SK-N-SH (cell line): ENCODE measurements around the gene GPR15. TPM values are rescaled to one million over a fixed set of nuclear protein-coding genes. Genes with fewer than 3 reads are reported as not detected.

Experiments used
- CTCF ChIA-PET: fragments of 300-600, 350-600 bp; formaldehyde crosslinking; extraction: SDS; loops from one replicate; lab custom pipeline; 2021; lab: Yijun Ruan, JAX
- POLR2A ChIA-PET: fragments of 350-600 bp; sonication (Branson Sonifier 250); formaldehyde crosslinking; extraction: SDS; loops from one replicate; lab custom pipeline; 2020; ENCODE audit warnings: antibody characterized with exemption, inconsistent platforms; lab: Yijun Ruan, JAX
- DNase-seq: peaks from one replicate; pipeline ENCODE4 v3.0.0; 2012
- H2AFZ ChIP-seq: fragments of 200-600 bp; sonication (generic); 2 replicates; pipeline ENCODE4 v1.8.1; 2016; ENCODE audit warnings: antibody characterized with exemption, mild to moderate bottlenecking, low read depth
- H3F3A ChIP-seq: fragments of 200-600 bp; sonication (generic); replicated peaks from 2 replicates; pipeline ENCODE3; 2016; ENCODE audit warnings: antibody characterized with exemption, mild to moderate bottlenecking; ENCODE audit not compliant: insufficient read depth
- H3K27ac ChIP-seq, 2 experiments: fragments of 200-500 bp in 1 of 2; fragments of 200-600 bp in 1 of 2; sonication (Bioruptor generic) in 1 of 2; sonication (generic), shearing (Covaris generic) in 1 of 2; 2 replicates each; pipeline versions ENCODE4 v1.5.1 to v1.6.1; 2014 to 2016; ENCODE audit warnings: low read depth in 2 of 2, inconsistent platforms in 1 of 2, low read length in 1 of 2, mild to moderate bottlenecking in 1 of 2, mixed read lengths in 1 of 2
- H3K27me3 ChIP-seq: fragments of 200-600 bp; sonication (generic), shearing (Covaris generic); 2 replicates; pipeline ENCODE4 v1.6.1; 2016; ENCODE audit warnings: mixed run types; ENCODE audit not compliant: insufficient read depth
- H3K36me3 ChIP-seq, 2 experiments: fragments of 200-500 bp in 1 of 2; fragments of 200-600 bp in 1 of 2; sonication (Bioruptor generic) in 1 of 2; sonication (generic) in 1 of 2; replicated peaks in 1 of 2; 2 replicates each; pipeline versions ENCODE3 to v1.5.1; 2014 to 2016; ENCODE audit warnings: low read length in 1 of 2, mild to moderate bottlenecking in 1 of 2; ENCODE audit not compliant: insufficient read depth in 2 of 2, control insufficient read depth in 1 of 2
- H3K4me1 ChIP-seq, 2 experiments: fragments of 200-500 bp in 1 of 2; fragments of 200-600 bp in 1 of 2; sonication (Bioruptor generic) in 1 of 2; sonication (generic), shearing (Covaris generic) in 1 of 2; 2 replicates each; pipeline versions ENCODE4 v1.5.1 to v1.6.1; 2014 to 2016; ENCODE audit warnings: low read depth in 1 of 2, low read length in 1 of 2, mixed run types in 1 of 2; ENCODE audit not compliant: insufficient read depth in 2 of 2, control insufficient read depth in 1 of 2
- H3K4me2 ChIP-seq: fragments of 200-600 bp; sonication (generic), shearing (Covaris generic); 2 replicates; pipeline ENCODE4 v1.6.1; 2017; ENCODE audit warnings: mixed run types
- H3K4me3 ChIP-seq, 2 experiments: fragments of 200-500 bp in 1 of 2; fragments of 200-600 bp in 1 of 2; sonication (Bioruptor generic) in 1 of 2; sonication (generic), shearing (Covaris generic) in 1 of 2; 2 replicates each; pipeline versions ENCODE4 v1.5.1 to v1.8.1; 2014 to 2016; ENCODE audit warnings: low read depth in 2 of 2, inconsistent platforms in 1 of 2, low read length in 1 of 2, mild to moderate bottlenecking in 1 of 2, mixed read lengths in 1 of 2, moderate library complexity in 1 of 2
- H3K79me2 ChIP-seq: fragments of 200-600 bp; sonication (generic); 2 replicates; pipeline ENCODE4 v1.8.1; 2017; ENCODE audit warnings: mild to moderate bottlenecking; ENCODE audit not compliant: insufficient read depth
- H3K9ac ChIP-seq: fragments of 200-600 bp; sonication (generic); 2 replicates; pipeline ENCODE4 v1.6.1; 2017; ENCODE audit warnings: mixed run types
- H3K9me2 ChIP-seq: fragments of 200-600 bp; sonication (generic); 2 replicates; pipeline ENCODE4 v1.6.1; 2017; ENCODE audit warnings: mixed run types
- H3K9me3 ChIP-seq: fragments of 200-600 bp; sonication (generic); 2 replicates; pipeline ENCODE4 v1.6.1; 2017; ENCODE audit warnings: mixed run types, mild to moderate bottlenecking, moderate library complexity
- H4K20me1 ChIP-seq: fragments of 200-600 bp; sonication (generic); 2 replicates; pipeline ENCODE4 v1.6.1; 2017; ENCODE audit warnings: mild to moderate bottlenecking, mixed run types; ENCODE audit not compliant: insufficient read depth
- CHD2 ChIP-seq: fragments of 150-350 bp; IDR thresholded peaks from 2 replicates; pipeline ENCODE4 v1.6.1; 2018; ENCODE audit warnings: low read length; ENCODE audit not compliant: partially characterized antibody
- EP300 ChIP-seq, 2 experiments: IDR thresholded peaks; 2 replicates each; pipeline versions ENCODE4 v1.4.0 to v1.6.1; 2012; ENCODE audit warnings: borderline replicate concordance in 1 of 2, low read depth in 1 of 2, low read length in 1 of 2
- EZH2phosphoT487 ChIP-seq: fragments of 200-600 bp; sonication (generic); IDR thresholded peaks from 2 replicates; pipeline ENCODE4 v1.6.1; 2017; ENCODE audit warnings: low read depth, mixed run types, mild to moderate bottlenecking, antibody characterized with exemption, moderate library complexity, borderline replicate concordance
- FOSL2 ChIP-seq: IDR thresholded peaks from 2 replicates; pipeline ENCODE4 v1.4.0; 2012; ENCODE audit warnings: low read depth, mild to moderate bottlenecking, moderate library complexity, borderline replicate concordance
- FOXM1 ChIP-seq: IDR thresholded peaks from 2 replicates; pipeline ENCODE4 v1.4.0; 2012; ENCODE audit warnings: low read depth, mild to moderate bottlenecking
- GABPA ChIP-seq: IDR thresholded peaks from 2 replicates; pipeline ENCODE4 v1.4.0; 2012; ENCODE audit warnings: low read depth, mild to moderate bottlenecking
- MEF2A ChIP-seq: IDR thresholded peaks from 2 replicates; pipeline ENCODE4 v1.4.0; 2012; ENCODE audit warnings: low read depth, borderline replicate concordance
- MXI1 ChIP-seq: IDR thresholded peaks from 2 replicates; pipeline ENCODE4 v1.6.1; 2012; ENCODE audit warnings: mild to moderate bottlenecking, low read depth, low read length, improper control_type of control experiment
- RAD21 ChIP-seq: IDR thresholded peaks from 2 replicates; pipeline ENCODE4 v1.6.1; 2012; ENCODE audit warnings: mild to moderate bottlenecking, low read length
- RXRA ChIP-seq: IDR thresholded peaks from 2 replicates; pipeline ENCODE4 v1.4.0; 2012; ENCODE audit warnings: low read depth, mild to moderate bottlenecking, borderline replicate concordance
- SMC3 ChIP-seq: IDR thresholded peaks from 2 replicates; pipeline ENCODE4 v1.6.1; 2012; ENCODE audit warnings: low read depth, low read length, improper control_type of control experiment
- TCF12 ChIP-seq: IDR thresholded peaks from 2 replicates; pipeline ENCODE4 v1.4.0; 2012
- TEAD4 ChIP-seq: IDR thresholded peaks from 2 replicates; pipeline ENCODE4 v1.4.0; 2012; ENCODE audit warnings: mild to moderate bottlenecking, borderline replicate concordance; ENCODE audit not compliant: insufficient read depth
- YY1 ChIP-seq: IDR thresholded peaks from 2 replicates; pipeline ENCODE4 v1.4.0; 2012; ENCODE audit warnings: low read depth, mild to moderate bottlenecking
- ZBTB33 ChIP-seq: IDR thresholded peaks from 2 replicates; pipeline ENCODE4 v1.4.0; 2012; ENCODE audit warnings: low read depth, borderline replicate concordance
- WGBS: methylation state at CpG from one replicate; pipeline ENCODE4 v1.1.6; 2017; ENCODE audit warnings: low lambda C conversion rate; 5-methylcytosine and 5-hydroxymethylcytosine counted together
- polyA plus RNA-seq, 3 experiments: library from polyadenylated mRNA; depleted of rRNA; stranded (reverse); fragments of >200 nt; gene quantifications; 2 replicates each; pipeline ENCODE4 v1.2.3, GENCODE V29; 2012
- TF ChIP-seq, protein P1 (sequence below): fragments of 150-350 bp; IDR thresholded peaks from 2 replicates; pipeline ENCODE4 v1.6.1; 2017; ENCODE audit warnings: antibody characterized with exemption, low read length, low read depth, borderline replicate concordance
- TF ChIP-seq, protein P2 (sequence below): fragments of 150-350 bp; IDR thresholded peaks from 2 replicates; pipeline ENCODE4 v1.6.1; 2016; ENCODE audit warnings: mild to moderate bottlenecking, low read depth, low read length
- TF ChIP-seq, protein P3 (sequence below): IDR thresholded peaks from 2 replicates; pipeline ENCODE4 v1.6.1; 2012; ENCODE audit warnings: mild to moderate bottlenecking, low read depth, low read length, moderate library complexity

GPR15 gene
- polyA plus RNA-seq, 1 of the 3 experiments (the other 2 are of a cell fraction): not detected

- no peak for DNase-seq
- TF ChIP-seq ZBTB33 (no peak), FOXM1 (no peak), MEF2A (no peak), GABPA (no peak), EP300 (IDR thresholded peaks at IDR 0.05; ENCODE audit: borderline replicate concordance in 1 of 2, low read depth in 1 of 2, low read length in 1 of 2) (no peak), FOSL2 (no peak), MXI1 (no peak), RAD21 (no peak)
- TF ChIP-seq, protein P1, sequence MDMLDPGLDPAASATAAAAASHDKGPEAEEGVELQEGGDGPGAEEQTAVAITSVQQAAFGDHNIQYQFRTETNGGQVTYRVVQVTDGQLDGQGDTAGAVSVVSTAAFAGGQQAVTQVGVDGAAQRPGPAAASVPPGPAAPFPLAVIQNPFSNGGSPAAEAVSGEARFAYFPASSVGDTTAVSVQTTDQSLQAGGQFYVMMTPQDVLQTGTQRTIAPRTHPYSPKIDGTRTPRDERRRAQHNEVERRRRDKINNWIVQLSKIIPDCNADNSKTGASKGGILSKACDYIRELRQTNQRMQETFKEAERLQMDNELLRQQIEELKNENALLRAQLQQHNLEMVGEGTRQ: no peak
- TF ChIP-seq, protein P2, sequence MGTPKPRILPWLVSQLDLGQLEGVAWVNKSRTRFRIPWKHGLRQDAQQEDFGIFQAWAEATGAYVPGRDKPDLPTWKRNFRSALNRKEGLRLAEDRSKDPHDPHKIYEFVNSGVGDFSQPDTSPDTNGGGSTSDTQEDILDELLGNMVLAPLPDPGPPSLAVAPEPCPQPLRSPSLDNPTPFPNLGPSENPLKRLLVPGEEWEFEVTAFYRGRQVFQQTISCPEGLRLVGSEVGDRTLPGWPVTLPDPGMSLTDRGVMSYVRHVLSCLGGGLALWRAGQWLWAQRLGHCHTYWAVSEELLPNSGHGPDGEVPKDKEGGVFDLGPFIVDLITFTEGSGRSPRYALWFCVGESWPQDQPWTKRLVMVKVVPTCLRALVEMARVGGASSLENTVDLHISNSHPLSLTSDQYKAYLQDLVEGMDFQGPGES: no peak
- Histone ChIP-seq H3K9ac (no peak overlapping the region), H3K27ac (no peak overlapping the region), H3K4me1 (no peaks in the 10 kb centered on the region), H4K20me1 (no peaks in the 10 kb centered on the region), H3K4me2 (no peak overlapping the region), H3K36me3 (no peaks in the 10 kb centered on the region), H3K9me2 (no peaks in the 10 kb centered on the region), H3K9me3 (no peaks in the 10 kb centered on the region), H3K79me2 (no peaks in the 10 kb centered on the region), H2AFZ (no peak overlapping the region), H3K4me3 (no peak overlapping the region), H3F3A (no peaks in the 10 kb centered on the region), H3K27me3 (peaks cover 5% of the 10 kb centered on the region; the same call in 1 of the 2 replicates)
- POLR2A ChIA-PET: no interaction called here
- CTCF ChIA-PET: no interaction called here
- WGBS: 27% methylated on average over 5 of the region's 5 CpGs
Measured at GRCh38 chr3:98561727-98562521, 30.1 kb downstream of the GPR15 start.

- Histone ChIP-seq H3K4me2 (no peak overlapping the region), H3F3A (no peaks in the 10 kb centered on the region)
- CTCF ChIA-PET: no interaction called here
Measured at GRCh38 chr3:98563661-98564281, 32.0 kb downstream of the GPR15 start.

More at GRCh38 chr3:98563661-98564281, 32.0 kb downstream of the GPR15 start:
- Histone ChIP-seq H3K27me3 (peaks cover 5% of the 10 kb centered on the region; the same call in 1 of the 2 replicates), H3K9ac (no peak overlapping the region), H3K9me2 (no peaks in the 10 kb centered on the region), H4K20me1 (no peaks in the 10 kb centered on the region), H3K79me2 (no peaks in the 10 kb centered on the region), H3K9me3 (no peaks in the 10 kb centered on the region), H3K36me3 (no peaks in the 10 kb centered on the region), H3K4me1 (no peaks in the 10 kb centered on the region), H3K27ac (no peak overlapping the region), H2AFZ (no peak overlapping the region), H3K4me3 (no peak overlapping the region)
- DNase-seq: no peak
- 48% methylated on average over 4 of the region's 4 CpGs for WGBS
- POLR2A ChIA-PET: no interaction called here
- TF ChIP-seq CHD2 (no peak), YY1 (no peak), TCF12 (no peak), RXRA (no peak), EP300 (IDR thresholded peaks at IDR 0.05; ENCODE audit: borderline replicate concordance in 1 of 2, low read depth in 1 of 2, low read length in 1 of 2) (no peak), MXI1 (no peak), SMC3 (no peak), EZH2phosphoT487 (no peak), FOSL2 (no peak), TEAD4 (no peak)
- TF ChIP-seq, protein P3, sequence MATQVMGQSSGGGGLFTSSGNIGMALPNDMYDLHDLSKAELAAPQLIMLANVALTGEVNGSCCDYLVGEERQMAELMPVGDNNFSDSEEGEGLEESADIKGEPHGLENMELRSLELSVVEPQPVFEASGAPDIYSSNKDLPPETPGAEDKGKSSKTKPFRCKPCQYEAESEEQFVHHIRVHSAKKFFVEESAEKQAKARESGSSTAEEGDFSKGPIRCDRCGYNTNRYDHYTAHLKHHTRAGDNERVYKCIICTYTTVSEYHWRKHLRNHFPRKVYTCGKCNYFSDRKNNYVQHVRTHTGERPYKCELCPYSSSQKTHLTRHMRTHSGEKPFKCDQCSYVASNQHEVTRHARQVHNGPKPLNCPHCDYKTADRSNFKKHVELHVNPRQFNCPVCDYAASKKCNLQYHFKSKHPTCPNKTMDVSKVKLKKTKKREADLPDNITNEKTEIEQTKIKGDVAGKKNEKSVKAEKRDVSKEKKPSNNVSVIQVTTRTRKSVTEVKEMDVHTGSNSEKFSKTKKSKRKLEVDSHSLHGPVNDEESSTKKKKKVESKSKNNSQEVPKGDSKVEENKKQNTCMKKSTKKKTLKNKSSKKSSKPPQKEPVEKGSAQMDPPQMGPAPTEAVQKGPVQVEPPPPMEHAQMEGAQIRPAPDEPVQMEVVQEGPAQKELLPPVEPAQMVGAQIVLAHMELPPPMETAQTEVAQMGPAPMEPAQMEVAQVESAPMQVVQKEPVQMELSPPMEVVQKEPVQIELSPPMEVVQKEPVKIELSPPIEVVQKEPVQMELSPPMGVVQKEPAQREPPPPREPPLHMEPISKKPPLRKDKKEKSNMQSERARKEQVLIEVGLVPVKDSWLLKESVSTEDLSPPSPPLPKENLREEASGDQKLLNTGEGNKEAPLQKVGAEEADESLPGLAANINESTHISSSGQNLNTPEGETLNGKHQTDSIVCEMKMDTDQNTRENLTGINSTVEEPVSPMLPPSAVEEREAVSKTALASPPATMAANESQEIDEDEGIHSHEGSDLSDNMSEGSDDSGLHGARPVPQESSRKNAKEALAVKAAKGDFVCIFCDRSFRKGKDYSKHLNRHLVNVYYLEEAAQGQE: no peak
